Breast epithelium (tissue), 4 donors: ENCODE measurements around the gene NCOA5. TPM values are rescaled to one million over a fixed set of nuclear protein-coding genes. Genes with fewer than 3 reads are reported as not detected.

Experiments
- DNase-seq, 2 donors: peaks; one replicate each; pipeline ENCODE4 v3.0.0-alpha.2; 2019; ENCODE audit warnings: low spot score in 2 of 2
- H3K27ac ChIP-seq, 2 donors: fragments of 200-600 bp; sonication (generic) in 1 of 2; one replicate each; pipeline ENCODE4 v1.5.1; 2016 to 2019; ENCODE audit warnings: mild to moderate bottlenecking in 1 of 2
- H3K27me3 ChIP-seq, 2 donors: fragments of 200-600 bp; sonication (generic) in 1 of 2; one replicate each; pipeline versions ENCODE4 v1.5.1 to v1.6.0; 2017 to 2019; ENCODE audit warnings: control low read depth in 1 of 2, mild to moderate bottlenecking in 1 of 2
- H3K36me3 ChIP-seq: fragments of 200-600 bp; one replicate; pipeline ENCODE4 v1.5.1; 2019
- H3K4me1 ChIP-seq, 2 donors: fragments of 200-600 bp; sonication (generic); one replicate each; pipeline ENCODE4 v1.5.1; 2016 to 2019; ENCODE audit warnings: control low read depth in 1 of 2
- H3K4me3 ChIP-seq, 3 donors: fragments of 200-600 bp; sonication (generic); 1 replicate in 2 of 3; 2 replicates in 1 of 3; pipeline ENCODE4 v1.5.1; 2016 to 2019; ENCODE audit warnings: mild to moderate bottlenecking in 3 of 3, moderate library complexity in 2 of 3
- H3K9me3 ChIP-seq, 2 donors: fragments of 200-600 bp; sonication (generic) in 1 of 2; one replicate each; pipeline ENCODE4 v1.5.1; 2016 to 2019; ENCODE audit warnings: control low read depth in 1 of 2
- POLR2A ChIP-seq: fragments of 450-650 bp; IDR thresholded peaks from one replicate; pipeline ENCODE4 v1.6.1; 2016; ENCODE audit warnings: antibody characterized with exemption, mild to moderate bottlenecking, moderate library complexity
- POLR2AphosphoS5 ChIP-seq, 3 donors: sonication (generic); formaldehyde crosslinking; IDR thresholded peaks; one replicate each; pipeline ENCODE4 v1.6.1; 2017; ENCODE audit warnings: antibody characterized with exemption in 3 of 3
- intact Hi-C: fragments of 100-400 bp; cut with DNase I; formaldehyde crosslinking; loops from one replicate; pipeline ENCODE4 v1.15.1; 2023; ENCODE audit warnings: low total_unique reads
- total RNA-seq, 3 donors: library from RNA; depleted of rRNA; stranded (reverse); fragments of >200 nt; gene quantifications; one replicate each; pipeline ENCODE4 v1.1.0, GENCODE V29; 2016
- TF ChIP-seq, protein P1 (sequence below), 3 donors: fragments of 450-650 bp; IDR thresholded peaks; one replicate each; pipeline ENCODE4 v1.5.1; 2016 to 2017; ENCODE audit warnings: antibody characterized with exemption in 3 of 3, mild to moderate bottlenecking in 3 of 3, moderate library complexity in 3 of 3

The NCOA5 gene
- total RNA-seq, 3 donors from 2014 or later, result 30.1 to 59.7 (median 36.1) TPM

DNA sequence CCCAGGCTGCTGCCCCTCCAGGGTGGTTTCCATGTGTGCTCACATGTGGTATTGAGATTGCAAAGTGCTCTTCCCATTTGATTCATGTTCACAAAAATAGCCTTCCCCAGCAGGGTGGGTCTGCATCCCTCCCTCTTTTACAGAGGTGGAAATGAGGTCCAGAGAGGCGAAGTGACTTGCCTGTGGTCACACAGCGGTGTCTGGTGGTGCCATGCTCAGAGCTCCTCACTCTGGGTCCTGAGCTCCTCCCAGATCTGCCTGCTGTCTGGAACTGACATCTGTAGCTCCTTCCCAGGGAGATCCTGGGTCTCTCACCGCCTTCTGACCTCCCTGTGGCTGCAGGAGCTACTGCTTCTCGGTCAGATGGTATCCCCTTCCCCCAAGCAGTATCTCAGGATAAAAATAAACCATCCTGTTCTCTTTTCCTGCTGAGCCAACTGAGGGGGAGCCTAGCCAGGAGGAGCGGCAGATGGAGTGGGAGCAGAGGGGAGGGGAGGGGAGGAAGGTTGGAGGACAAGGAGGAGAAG, 40.3 kb upstream of the NCOA5 start:
- H3K4me1 ChIP-seq, result peaks cover 0 to 13% of the 10 kb centered on the region in 2 donors
- H3K9me3 ChIP-seq, result no peaks in the 10 kb centered on the region
- intact Hi-C loops, result no loop called here
- TF ChIP-seq, protein P1, sequence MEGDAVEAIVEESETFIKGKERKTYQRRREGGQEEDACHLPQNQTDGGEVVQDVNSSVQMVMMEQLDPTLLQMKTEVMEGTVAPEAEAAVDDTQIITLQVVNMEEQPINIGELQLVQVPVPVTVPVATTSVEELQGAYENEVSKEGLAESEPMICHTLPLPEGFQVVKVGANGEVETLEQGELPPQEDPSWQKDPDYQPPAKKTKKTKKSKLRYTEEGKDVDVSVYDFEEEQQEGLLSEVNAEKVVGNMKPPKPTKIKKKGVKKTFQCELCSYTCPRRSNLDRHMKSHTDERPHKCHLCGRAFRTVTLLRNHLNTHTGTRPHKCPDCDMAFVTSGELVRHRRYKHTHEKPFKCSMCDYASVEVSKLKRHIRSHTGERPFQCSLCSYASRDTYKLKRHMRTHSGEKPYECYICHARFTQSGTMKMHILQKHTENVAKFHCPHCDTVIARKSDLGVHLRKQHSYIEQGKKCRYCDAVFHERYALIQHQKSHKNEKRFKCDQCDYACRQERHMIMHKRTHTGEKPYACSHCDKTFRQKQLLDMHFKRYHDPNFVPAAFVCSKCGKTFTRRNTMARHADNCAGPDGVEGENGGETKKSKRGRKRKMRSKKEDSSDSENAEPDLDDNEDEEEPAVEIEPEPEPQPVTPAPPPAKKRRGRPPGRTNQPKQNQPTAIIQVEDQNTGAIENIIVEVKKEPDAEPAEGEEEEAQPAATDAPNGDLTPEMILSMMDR (IDR thresholded peaks at IDR 0.05), result no peak
- no peak for TF ChIP-seq POLR2A
- TF ChIP-seq POLR2AphosphoS5 (IDR thresholded peaks at IDR 0.05), result no peak
- DNase-seq, result peak in 1 of 2 donors; percentile 10
- H3K27me3 ChIP-seq, result no peaks in the 10 kb centered on the region
- H3K4me3 ChIP-seq, result no peak overlapping the region
- H3K36me3 ChIP-seq, result no peaks in the 10 kb centered on the region
- H3K27ac ChIP-seq, result no peak overlapping the region

DNA sequence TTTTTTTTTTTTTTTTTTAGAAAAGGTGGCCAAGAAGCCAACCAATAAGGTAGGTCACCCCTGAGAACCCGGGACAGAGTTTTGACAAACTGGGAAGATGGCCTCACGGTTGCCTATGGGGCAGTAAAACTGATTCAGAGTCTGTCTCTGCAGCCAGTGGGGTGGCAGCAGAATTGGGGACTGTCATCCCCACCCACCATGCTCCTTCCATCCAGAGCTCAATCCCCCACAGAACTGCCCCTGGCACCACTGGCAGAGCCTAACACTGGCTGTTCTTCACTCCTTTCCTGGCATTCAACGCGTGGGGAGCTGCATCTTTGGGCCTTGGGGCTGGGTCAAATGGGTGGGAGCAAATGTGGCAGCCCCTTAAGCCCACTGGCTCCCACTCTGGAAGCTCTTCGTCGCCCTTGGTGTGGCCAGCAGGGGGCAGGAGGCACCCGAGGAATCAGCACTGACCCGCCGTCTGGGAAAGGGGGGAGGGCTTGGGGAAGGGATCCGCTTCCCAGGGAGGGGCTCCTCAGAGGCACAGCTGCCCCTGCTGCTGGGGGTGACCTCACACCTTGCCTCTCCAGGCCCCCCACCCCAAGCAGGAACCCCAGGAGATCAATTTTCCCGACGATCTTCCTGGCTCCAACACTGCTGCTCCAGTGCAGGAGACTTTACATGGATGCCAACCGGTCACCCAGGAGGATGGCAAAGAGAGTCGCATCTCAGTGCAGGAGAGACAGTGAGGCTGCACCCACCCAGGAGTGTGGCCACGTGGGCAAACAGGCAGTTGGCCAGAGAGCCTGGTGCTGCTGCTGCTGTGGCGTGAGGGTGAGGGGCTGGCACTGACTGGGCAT, 38.8 kb upstream of the NCOA5 start:
- peaks cover 0 to 13% of the 10 kb centered on the region in 2 donors for H3K4me1 ChIP-seq
- H3K36me3 ChIP-seq, result no peaks in the 10 kb centered on the region
- no peak overlapping the region for H3K27ac ChIP-seq
- TF ChIP-seq, protein P1 (IDR thresholded peaks at IDR 0.05), result peak in 2 of 3 donors; percentile 29 to 39
- no peak for TF ChIP-seq POLR2AphosphoS5 (IDR thresholded peaks at IDR 0.05)
- TF ChIP-seq POLR2A, result no peak
- H3K9me3 ChIP-seq, result no peaks in the 10 kb centered on the region
- intact Hi-C loops, result no loop called here
- no peaks in the 10 kb centered on the region for H3K27me3 ChIP-seq
- peak in 1 of 2 donors; percentile 50 for DNase-seq
- H3K4me3 ChIP-seq, result no peak overlapping the region

DNA sequence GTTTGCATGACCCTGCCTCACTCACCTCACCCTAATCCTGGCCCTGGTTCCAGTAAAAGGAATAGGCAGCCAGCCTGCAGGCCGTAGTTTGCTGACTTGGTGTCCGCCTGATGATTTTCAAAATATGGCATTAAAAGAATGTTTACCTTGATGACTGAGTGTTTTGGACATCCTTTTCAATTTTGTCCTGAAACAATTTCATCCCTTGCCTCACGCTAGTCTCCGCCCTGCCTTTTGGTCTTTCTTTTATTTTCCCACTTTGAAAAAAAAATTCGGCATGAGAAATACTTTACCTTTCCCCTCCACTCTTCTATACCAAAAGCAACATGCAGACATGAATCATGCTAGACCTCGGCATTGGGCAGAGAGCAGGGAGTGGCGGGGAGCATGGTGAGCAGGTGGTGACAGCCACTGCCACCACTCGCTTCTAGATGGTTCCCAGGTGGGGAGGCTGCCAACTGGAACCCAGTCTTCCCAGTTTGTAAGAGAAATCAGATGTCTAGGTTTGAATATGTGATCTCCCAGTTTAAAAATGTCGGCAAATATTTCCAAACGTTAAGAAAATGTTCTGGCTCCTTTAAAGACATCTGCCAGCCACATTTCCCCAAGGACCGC, 37.7 kb upstream of the NCOA5 start:
- no peaks in the 10 kb centered on the region for H3K36me3 ChIP-seq
- H3K4me1 ChIP-seq, result peaks cover 0 to 13% of the 10 kb centered on the region in 2 donors
- no peaks in the 10 kb centered on the region for H3K9me3 ChIP-seq
- no peaks in the 10 kb centered on the region for H3K27me3 ChIP-seq
- H3K27ac ChIP-seq, result no peak overlapping the region
- H3K4me3 ChIP-seq, result no peak overlapping the region
- DNase-seq, result peak in 1 of 2 donors; percentile 25
- TF ChIP-seq POLR2AphosphoS5 (IDR thresholded peaks at IDR 0.05) (no peak), POLR2A (no peak)
- TF ChIP-seq, protein P1 (IDR thresholded peaks at IDR 0.05), result no peak
- intact Hi-C loops, result no loop called here

DNA sequence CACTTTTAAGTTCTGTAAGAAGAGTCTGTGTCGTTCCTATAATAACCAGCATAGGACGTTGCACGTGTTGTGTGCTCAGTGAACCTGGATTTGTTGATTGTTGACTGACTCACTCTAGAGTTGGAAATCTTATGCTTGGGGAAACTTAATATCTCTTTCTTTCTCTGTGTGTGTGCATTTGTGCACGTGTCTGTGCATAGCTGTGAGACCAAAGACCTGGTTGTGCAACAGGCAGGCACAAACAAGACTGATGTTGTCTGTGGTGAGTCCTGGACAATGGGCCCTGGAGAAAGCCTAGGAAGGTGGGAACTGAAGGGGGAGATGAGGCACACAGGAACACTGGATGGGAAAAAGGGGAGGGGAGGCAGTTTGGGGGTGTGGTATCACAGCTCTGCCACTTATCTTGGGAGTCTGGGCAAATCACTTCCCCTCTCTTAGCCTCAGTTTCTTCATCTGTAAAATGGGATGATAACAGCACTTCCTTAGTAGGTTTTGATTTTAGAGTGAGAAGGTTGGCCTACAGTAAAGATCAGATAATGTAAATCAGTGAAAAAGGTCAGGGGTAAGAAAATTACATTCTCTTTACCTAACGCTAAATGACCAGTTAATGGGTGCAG, 36.8 kb upstream of the NCOA5 start:
- no peak overlapping the region for H3K4me3 ChIP-seq
- intact Hi-C loops, result no loop called here
- H3K27ac ChIP-seq, result no peak overlapping the region
- H3K27me3 ChIP-seq, result no peaks in the 10 kb centered on the region
- TF ChIP-seq POLR2A (no peak), POLR2AphosphoS5 (IDR thresholded peaks at IDR 0.05) (no peak)
- TF ChIP-seq, protein P1 (IDR thresholded peaks at IDR 0.05), result no peak
- no peak for DNase-seq
- peaks cover 1 to 3% of the 10 kb centered on the region in 2 donors for H3K4me1 ChIP-seq
- no peaks in the 10 kb centered on the region for H3K9me3 ChIP-seq
- no peaks in the 10 kb centered on the region for H3K36me3 ChIP-seq
